GM12874 (cell line): Measurements from ENCODE around the gene GLMN.

Source experiments
- CTCF ChIP-seq: IDR thresholded peaks from 2 replicates; pipeline ENCODE4 v1.5.1; 2011; ENCODE audit warnings: low read depth, mild to moderate bottlenecking, control low read depth, low read length, moderate library complexity; ENCODE audit not compliant: insufficient read depth

The GLMN gene

GRCh38 chr1:92240034-92240433 lies 58.8 kb downstream of the GLMN start:
- TF ChIP-seq CTCF, result no peak

DNA sequence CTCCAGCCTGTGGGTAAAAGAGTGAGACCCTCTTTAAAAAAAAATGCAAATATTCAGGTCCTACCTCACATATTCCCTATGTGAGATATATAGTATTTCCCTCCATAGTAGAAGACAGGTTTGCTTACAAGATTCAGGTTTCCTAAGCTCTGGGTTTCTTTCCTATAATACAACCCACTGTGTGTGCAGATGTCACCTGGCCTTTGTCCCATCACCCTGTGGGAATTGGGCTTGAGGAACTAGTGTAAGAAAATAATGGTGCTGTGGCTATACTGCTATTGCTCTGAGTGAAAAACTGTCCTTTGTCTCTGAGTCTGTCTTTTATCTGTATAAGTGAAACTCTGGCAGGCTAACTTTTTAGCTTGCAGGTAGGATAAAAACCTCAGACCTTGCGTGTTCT lies 68.1 kb downstream of the GLMN start:
- no peak for TF ChIP-seq CTCF

- no peak for TF ChIP-seq CTCF
These were observed 70.4 kb downstream of the GLMN start for GRCh38 chr1:92228401-92228800.

GRCh38 chr1:92219028-92219427 lies 79.8 kb downstream of the GLMN start:
- no peak for TF ChIP-seq CTCF

DNA sequence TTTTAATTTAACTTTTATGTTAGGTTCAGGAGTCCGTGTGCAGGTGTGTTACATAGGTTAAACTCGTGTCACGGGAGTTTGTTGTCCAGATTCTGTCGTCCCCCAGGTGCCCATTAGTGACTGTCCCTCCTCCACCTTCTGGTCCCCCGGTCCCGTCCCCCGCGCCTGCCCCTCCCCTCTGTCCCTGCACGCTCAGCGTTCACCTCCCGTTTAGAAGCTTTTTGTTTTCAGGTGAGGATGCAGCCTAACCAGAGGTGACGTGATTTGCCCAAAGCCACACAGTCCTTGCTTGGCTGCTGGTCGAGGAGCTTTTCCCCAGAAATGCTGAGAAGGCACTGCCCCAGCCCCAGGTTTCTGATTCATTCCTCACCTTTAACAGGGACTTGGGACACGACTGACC lies 80.2 kb downstream of the GLMN start:
- TF ChIP-seq CTCF, result no peak

DNA sequence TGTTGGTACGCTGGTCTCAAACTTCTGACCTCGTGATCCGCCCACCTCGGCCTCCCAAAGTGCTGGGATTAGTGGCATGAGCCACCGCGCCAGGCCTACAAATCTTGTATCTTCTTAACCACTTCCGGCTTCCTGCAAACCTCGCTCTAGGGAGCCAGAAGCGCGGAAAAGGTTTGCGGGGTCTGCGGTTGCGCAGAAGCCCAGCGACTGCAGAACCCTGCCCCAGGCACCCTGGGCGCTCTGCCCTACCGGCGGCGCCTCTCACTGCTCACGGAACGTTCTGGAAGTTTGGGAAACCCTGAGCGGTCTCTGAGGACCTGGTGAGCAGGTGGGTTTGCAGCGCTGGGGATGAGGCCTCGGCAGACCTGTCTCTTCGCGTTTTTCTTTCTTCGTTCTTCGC lies 81.1 kb downstream of the GLMN start, which contains the start of gene C1orf146:
C1orf146 (plus strand) TSS at position 195 of the 400 bp plus-strand sequence. CDS start 13,506 bp downstream, outside the sequence.
- no peak for TF ChIP-seq CTCF

DNA sequence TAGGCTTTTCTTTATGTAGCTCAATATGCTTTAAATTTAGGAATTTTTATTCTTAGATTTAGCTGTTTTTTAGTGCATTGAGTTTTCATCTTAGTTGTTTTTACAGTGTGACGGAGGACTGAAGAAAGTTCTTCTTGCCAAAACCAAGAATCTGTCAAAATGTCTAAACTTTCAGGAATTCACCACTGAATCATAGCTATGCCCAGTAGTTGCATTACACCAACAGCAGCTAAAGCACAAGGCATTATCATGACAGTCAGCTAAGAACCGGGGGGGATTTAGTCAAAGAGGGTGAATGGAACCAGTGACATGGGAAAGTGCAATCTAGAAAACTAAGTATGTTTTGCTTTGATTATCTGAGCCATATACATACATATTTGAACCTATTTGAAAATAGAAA lies 87.6 kb downstream of the GLMN start:
- no peak for TF ChIP-seq CTCF

- TF ChIP-seq CTCF, result no peak
These were observed 88.1 kb downstream of the GLMN start for GRCh38 chr1:92210701-92211100.
